Measurements from ENCODE around the gene PTCD1. TPM values are rescaled to one million over a fixed set of nuclear protein-coding genes. Genes with fewer than 3 reads are reported as not detected.

The PTCD1 gene
- total and polyA plus RNA-seq, 2 donors (not counting 1 experiment from before 2014, with no cell fraction given) = 2.3 to 8.1 TPM

GRCh38 chr7:99379043-99379577, 59.5 kb downstream of the PTCD1 start:
- H3K4me1 ChIP-seq (ENCODE audit: control insufficient read depth, extremely low read depth, insufficient read depth, low read length) = peaks cover 19% of the 10 kb centered on the region
- peaks cover 62% of the 10 kb centered on the region for H3K79me2 ChIP-seq (ENCODE audit: control insufficient read depth, insufficient read depth, low read length)
- H3K27ac ChIP-seq (ENCODE audit: insufficient read depth, low read length) = peak overlapping the region; percentile 72
- peak; percentile 87 for DNase-seq (ENCODE audit: low read depth in 2 of 2)
- H4K20me1 ChIP-seq (ENCODE audit: control insufficient read depth, extremely low read depth, insufficient read depth, low read length) = no peaks in the 10 kb centered on the region
- peak overlapping the region; percentile 30 for H3K4me2 ChIP-seq (ENCODE audit: extremely low read depth, insufficient read depth, low read length)
- H3K4me3 ChIP-seq (replicated peaks in 1 of 4; ENCODE audit: control extremely low read depth in 1 of 4, insufficient read depth in 1 of 4, low read depth in 3 of 4, low read length in 4 of 4) = peak overlapping the region in 1 of 4 experiments; percentile 25
- H3K36me3 ChIP-seq (ENCODE audit: control insufficient read depth, insufficient read depth, low read length) = peaks cover 18% of the 10 kb centered on the region
- H3K9me3 ChIP-seq (ENCODE audit: control insufficient read depth, insufficient read depth, low read depth, low read length) = no peaks in the 10 kb centered on the region
- no peaks in the 10 kb centered on the region for H3K27me3 ChIP-seq (ENCODE audit: control insufficient read depth, insufficient read depth, low read length)
- no peak for TF ChIP-seq EZH2 (IDR thresholded peaks at IDR 0.05; ENCODE audit: low read length, missing control alignments)
- peak in 1 of 2 donors; percentile 9 for TF ChIP-seq CTCF (conservative IDR thresholded peaks at IDR 0.05 in 1 of 2, IDR thresholded peaks at IDR 0.05 in 1 of 2; ENCODE audit: low read depth in 1 of 2, low read length in 2 of 2)
- H3K9ac ChIP-seq (ENCODE audit: insufficient read depth, low read length) = no peak overlapping the region
- H2AFZ ChIP-seq (ENCODE audit: low read length) = no peak overlapping the region

GRCh38 chr7:99375070-99375807, 63.4 kb downstream of the PTCD1 start:
- H2AFZ ChIP-seq (ENCODE audit: low read length) = no peak overlapping the region
- H3K9me3 ChIP-seq (ENCODE audit: control insufficient read depth, insufficient read depth, low read depth, low read length) = no peaks in the 10 kb centered on the region
- peaks cover 15% of the 10 kb centered on the region for H3K4me1 ChIP-seq (ENCODE audit: control insufficient read depth, extremely low read depth, insufficient read depth, low read length)
- peak overlapping the region; percentile 47 for H3K27ac ChIP-seq (ENCODE audit: insufficient read depth, low read length)
- no peaks in the 10 kb centered on the region for H3K27me3 ChIP-seq (ENCODE audit: control insufficient read depth, insufficient read depth, low read length)
- peak overlapping the region; percentile 64 for H3K4me2 ChIP-seq (ENCODE audit: extremely low read depth, insufficient read depth, low read length)
- peaks cover 27% of the 10 kb centered on the region for H3K79me2 ChIP-seq (ENCODE audit: control insufficient read depth, insufficient read depth, low read length)
- DNase-seq (ENCODE audit: low read depth in 2 of 2) = peak; percentile 65
- H3K4me3 ChIP-seq (replicated peaks in 1 of 4; ENCODE audit: control extremely low read depth in 1 of 4, insufficient read depth in 1 of 4, low read depth in 3 of 4, low read length in 4 of 4) = peak overlapping the region; percentile 51 to 75 (median 64)
- TF ChIP-seq CTCF (conservative IDR thresholded peaks at IDR 0.05 in 1 of 2, IDR thresholded peaks at IDR 0.05 in 1 of 2; ENCODE audit: low read depth in 1 of 2, low read length in 2 of 2) (no peak), EZH2 (IDR thresholded peaks at IDR 0.05; ENCODE audit: low read length, missing control alignments) (no peak)
- peaks cover 5% of the 10 kb centered on the region for H3K36me3 ChIP-seq (ENCODE audit: control insufficient read depth, insufficient read depth, low read length)
- peak overlapping the region; percentile 51 for H3K9ac ChIP-seq (ENCODE audit: insufficient read depth, low read length)
- no peaks in the 10 kb centered on the region for H4K20me1 ChIP-seq (ENCODE audit: control insufficient read depth, extremely low read depth, insufficient read depth, low read length)

GRCh38 chr7:99374111-99375064, 64.2 kb downstream of the PTCD1 start, which contains the start of gene ARPC1B:
TSS of gene ARPC1B (plus strand) at chr7:99374730. CDS start at chr7:99385715, 10,985 bp downstream.
- no peak for TF ChIP-seq EZH2 (IDR thresholded peaks at IDR 0.05; ENCODE audit: low read length, missing control alignments)
- TF ChIP-seq CTCF (conservative IDR thresholded peaks at IDR 0.05 in 1 of 2, IDR thresholded peaks at IDR 0.05 in 1 of 2; ENCODE audit: low read depth in 1 of 2, low read length in 2 of 2) = no peak
- peak within 1 kb of the TSS; percentile 72 for H3K4me2 ChIP-seq (ENCODE audit: extremely low read depth, insufficient read depth, low read length)
- peaks cover 6% of the 10 kb centered on the region for H3K36me3 ChIP-seq (ENCODE audit: control insufficient read depth, insufficient read depth, low read length)
- H2AFZ ChIP-seq (ENCODE audit: low read length) = peak within 1 kb of the TSS; percentile 21
- no peaks in the 10 kb centered on the region for H3K9me3 ChIP-seq (ENCODE audit: control insufficient read depth, insufficient read depth, low read depth, low read length)
- peak within 1 kb of the TSS; percentile 51 to 75 (median 64) for H3K4me3 ChIP-seq (replicated peaks in 1 of 4; ENCODE audit: control extremely low read depth in 1 of 4, insufficient read depth in 1 of 4, low read depth in 3 of 4, low read length in 4 of 4)
- peaks cover 8% of the 10 kb centered on the region for H3K4me1 ChIP-seq (ENCODE audit: control insufficient read depth, extremely low read depth, insufficient read depth, low read length)
- H3K9ac ChIP-seq (ENCODE audit: insufficient read depth, low read length) = peak within 1 kb of the TSS; percentile 51
- no peaks in the 10 kb centered on the region for H4K20me1 ChIP-seq (ENCODE audit: control insufficient read depth, extremely low read depth, insufficient read depth, low read length)
- H3K27ac ChIP-seq (ENCODE audit: insufficient read depth, low read length) = peak within 1 kb of the TSS; percentile 47
- H3K79me2 ChIP-seq (ENCODE audit: control insufficient read depth, insufficient read depth, low read length) = peaks cover 20% of the 10 kb centered on the region
- H3K27me3 ChIP-seq (ENCODE audit: control insufficient read depth, insufficient read depth, low read length) = no peaks in the 10 kb centered on the region
- DNase-seq (ENCODE audit: low read depth in 2 of 2) = peak; percentile 55 to 74

Measured in fibroblast of lung (primary cell).